ENCODE data around the gene PEPD.
A peak's percentile ranks its signal among the peaks of the same experiment; 100 is the strongest.

The PEPD gene

DNA sequence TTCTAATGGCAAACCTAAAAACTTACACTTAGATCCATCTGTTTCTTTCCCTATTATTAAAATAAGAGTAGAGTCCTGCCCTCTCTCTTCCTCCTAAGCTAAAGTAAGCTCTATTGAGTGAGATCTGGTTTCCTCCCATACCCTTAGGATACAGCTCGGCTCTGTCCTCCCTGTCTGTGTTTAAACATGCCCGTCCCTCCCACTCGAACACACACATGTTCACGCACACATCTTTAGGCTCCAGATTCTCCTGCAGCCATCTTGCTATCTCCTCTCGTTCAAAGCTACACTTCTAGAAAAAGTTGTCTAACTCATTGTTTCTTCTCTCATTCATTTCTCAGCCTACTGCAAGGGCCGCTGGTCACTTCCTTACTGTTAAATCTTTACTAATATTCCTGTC lies 163.2 kb downstream of the PEPD start:
- no peak for DNase-seq (ENCODE audit: low read depth)

DNA sequence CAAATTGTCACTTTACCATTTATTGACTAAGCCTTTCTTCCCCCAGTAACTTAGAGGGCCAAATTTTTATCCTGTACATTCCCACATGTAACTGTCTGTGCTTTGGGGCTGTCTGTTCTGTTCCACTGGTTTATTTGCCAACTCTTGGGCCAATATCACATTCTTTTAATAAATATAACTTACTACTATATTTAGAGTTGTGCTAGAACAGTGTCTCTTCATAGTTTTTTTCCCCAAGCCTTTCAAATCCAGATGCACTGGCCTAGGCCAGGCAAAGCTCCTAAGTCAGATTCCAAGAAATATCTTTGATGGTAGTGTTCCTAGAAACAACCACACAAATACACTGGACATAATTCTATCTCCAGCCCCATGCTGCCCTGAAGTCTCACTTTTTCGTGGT lies 164.0 kb downstream of the PEPD start:
- DNase-seq (ENCODE audit: low read depth) = no peak

DNA sequence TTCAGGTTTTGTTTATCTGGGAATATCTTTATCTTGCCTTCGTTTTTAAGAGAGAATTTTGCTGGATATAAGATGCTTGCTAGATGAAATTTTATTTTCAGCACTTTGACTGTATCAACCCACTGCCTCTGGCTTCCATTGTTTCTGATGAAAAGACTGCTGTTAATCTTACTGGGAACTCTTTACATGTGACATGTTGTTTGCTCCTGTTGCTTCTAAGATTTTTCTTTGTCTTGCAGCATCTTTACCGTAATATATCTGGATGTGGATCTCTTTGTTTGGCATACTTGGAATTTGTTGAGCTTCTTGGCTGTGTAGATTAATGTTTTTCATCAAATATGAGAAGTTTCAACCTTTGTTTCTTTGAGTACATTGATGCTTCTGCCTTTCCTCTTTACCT lies 166.1 kb downstream of the PEPD start:
- DNase-seq (ENCODE audit: low read depth) = no peak

DNA sequence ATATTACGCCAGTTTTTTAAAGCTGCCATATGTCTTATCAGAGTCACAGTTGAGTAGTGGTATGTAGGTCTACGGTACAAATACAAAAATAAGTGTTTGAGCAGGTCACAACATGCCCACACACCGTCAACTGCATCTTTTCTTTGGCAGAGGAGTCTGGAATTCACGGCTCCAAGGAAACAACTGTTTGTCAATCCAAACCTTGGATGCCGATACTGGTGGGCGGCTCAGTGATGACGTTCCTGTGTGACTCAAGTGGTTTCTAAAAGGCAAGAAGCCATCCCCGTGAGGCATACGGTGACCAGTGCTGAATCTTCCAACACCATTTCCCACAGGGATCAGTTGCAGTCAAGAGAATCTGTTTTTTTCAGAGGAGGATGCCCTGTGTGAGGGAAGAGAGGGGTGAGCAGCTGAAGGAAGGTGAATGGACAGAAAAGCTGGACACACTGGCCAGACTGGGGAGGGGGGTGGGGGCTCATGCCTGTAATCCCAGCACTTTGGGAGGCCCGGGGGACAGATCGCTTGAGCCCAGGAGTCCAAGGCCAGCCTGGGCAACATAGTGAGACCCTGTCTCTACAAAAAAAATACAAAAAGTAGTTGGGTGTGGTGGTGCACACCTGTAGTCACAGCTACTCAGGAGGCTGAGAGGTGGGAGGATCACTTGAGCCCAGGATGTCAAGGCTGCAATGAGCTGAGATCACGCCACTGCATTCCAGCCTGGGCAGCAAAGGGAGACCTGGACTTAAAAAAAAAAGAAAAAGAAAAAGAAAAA lies 170.9 kb downstream of the PEPD start:
- peak; percentile 64 for DNase-seq (ENCODE audit: low read depth)

DNA sequence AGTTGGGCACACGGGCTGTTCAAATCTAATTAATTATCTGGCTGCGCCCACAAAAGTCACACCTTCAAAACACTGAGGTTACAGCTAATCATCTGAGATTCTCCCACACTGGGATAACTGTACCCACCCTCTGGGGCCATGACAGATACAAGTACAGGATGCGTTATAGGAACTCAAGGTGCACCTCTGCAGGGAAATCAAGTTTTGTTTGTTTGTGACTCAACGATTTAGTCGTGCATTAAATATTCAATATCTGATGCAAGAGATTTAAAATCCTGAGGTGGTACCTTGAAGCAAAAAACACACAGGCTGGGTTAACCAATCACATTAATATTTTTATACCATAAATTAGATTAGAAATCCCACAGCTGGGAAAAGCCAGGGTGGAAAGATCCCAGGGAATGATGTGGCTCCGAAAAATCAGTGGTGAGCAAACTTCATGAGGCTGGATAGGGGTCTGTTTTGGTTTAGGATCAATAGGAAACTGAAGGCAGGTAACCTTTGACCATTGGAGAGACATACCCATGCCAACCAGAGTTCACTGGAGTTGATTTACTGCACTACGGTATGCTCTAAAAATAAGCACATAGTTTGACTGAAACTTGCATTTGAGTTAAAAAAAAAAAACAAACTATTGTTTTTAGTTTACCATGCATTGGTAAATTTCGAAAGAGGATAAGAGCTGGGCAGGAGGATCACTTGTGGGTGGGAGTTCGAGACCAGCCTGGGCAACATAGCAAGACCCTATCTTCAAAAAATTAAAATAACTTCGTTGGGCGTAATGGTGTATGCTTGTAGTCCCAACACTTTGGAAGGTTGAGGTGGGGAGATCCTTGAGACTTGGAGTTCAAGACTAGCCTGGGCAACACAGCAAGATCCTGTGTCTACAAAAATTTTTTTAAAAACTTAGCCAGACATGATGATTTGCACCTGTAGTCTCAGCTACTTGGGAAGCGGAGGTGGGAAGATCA lies 172.0 kb downstream of the PEPD start:
- DNase-seq (ENCODE audit: low read depth) = no peak

DNA sequence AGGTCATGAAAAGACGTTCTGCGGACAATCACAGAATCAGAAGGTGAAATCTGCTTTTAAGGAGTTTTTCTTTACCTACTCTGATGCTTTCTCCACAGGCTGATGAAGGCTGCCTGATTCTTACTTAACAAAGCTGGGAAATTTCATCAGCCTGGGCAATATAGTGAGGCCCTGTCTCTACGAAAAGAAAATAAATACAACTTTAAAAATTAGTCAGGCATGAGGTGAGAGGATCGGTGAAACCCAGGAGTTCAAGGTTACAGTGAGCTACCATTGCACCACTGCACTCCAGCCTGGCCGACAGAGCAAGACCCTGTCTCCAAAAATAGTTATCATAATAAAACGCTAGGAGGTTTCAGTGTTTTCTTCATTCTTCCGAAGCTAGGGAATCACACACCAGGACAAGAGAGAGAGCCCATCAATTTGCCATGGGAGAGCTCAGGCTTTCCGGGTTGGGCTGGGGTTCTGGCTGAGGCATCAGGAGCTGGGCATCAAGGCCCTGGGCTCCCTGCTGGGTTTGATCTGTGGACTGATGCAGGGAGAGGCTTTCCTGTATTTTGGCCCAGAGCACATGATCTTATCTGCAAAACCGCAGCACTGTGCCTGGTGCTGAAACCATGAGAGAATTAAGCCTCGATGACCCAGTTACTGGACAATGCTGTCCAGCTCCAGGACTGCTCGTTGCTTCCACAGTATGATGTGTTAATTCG lies 173.1 kb downstream of the PEPD start:
- no peak for DNase-seq (ENCODE audit: low read depth)

DNA sequence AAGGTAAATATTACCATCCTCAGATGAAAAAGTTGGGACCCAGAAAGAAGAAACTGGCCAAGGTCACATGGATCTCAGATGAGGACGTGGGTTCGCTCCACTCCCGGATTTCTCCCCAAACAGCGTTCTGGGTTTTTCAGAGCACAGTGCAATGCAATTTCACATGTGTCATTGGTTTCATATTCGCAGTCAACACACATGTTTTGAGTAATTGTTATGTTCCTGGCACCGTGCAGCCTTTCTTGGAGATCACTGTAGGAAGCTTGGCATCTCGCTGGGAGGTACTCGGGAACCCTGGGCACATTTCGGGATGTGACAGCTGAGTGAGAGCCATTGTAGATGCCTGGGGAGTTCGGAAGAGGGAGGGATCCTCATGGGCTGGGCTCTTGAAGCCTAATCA lies 174.3 kb downstream of the PEPD start:
- no peak for DNase-seq (ENCODE audit: low read depth)

DNA sequence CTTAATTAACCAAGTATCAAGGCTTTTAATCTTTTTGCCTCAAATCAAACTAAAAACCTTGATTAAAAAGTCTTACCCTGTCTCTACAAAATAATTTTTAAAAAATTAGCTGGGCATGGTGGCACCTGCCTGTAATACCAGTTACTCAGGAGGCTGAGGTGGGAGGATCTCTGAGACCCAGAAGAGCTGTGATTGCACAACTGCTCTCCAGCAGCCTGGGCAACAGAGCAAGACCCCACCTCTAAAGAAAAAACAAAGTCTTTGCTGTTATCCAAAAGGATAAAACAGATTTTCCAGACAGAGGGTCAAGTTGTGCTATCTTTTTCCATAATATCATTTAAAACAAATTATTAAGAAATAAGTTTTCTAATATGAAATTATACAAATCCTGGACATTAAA lies 174.9 kb downstream of the PEPD start:
- no peak for DNase-seq (ENCODE audit: low read depth)

DNA sequence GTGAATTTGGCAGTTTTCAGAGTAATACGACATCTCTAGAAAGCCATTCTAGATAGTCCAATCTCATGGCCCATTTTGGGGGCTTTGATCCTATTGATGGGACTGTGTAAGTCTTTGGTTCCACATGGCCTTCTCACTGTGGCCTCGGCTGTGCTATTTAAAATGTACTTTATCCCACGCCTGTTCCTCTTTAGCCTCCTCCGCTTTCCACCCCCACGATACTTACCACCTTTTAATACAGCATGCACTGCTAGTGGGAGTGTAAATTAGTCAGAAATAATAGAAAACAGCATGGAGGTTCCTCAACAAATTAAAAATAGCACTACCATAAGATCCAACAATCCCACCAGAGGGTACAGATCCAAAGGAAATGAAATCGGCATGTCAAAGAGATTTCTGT lies 176.4 kb downstream of the PEPD start:
- DNase-seq (ENCODE audit: low read depth) = no peak

DNA sequence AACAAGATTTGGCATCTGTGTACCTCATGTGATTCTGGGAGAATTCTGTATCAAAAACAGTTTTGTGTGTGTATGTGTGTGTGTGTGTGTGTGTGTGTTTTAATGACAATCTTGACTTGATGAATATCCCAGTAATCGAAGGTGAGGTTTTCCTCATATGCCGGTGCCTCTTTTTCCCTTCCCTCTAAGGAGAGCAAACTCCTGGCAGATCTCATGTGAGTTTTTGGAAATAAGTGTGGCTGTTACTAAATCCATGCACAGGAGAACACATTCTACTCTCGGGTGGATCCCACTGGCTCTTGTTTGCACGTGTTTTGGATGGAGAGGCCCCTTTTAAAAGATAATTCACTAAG lies 177.0 kb downstream of the PEPD start:
- DNase-seq (ENCODE audit: low read depth) = no peak

DNA sequence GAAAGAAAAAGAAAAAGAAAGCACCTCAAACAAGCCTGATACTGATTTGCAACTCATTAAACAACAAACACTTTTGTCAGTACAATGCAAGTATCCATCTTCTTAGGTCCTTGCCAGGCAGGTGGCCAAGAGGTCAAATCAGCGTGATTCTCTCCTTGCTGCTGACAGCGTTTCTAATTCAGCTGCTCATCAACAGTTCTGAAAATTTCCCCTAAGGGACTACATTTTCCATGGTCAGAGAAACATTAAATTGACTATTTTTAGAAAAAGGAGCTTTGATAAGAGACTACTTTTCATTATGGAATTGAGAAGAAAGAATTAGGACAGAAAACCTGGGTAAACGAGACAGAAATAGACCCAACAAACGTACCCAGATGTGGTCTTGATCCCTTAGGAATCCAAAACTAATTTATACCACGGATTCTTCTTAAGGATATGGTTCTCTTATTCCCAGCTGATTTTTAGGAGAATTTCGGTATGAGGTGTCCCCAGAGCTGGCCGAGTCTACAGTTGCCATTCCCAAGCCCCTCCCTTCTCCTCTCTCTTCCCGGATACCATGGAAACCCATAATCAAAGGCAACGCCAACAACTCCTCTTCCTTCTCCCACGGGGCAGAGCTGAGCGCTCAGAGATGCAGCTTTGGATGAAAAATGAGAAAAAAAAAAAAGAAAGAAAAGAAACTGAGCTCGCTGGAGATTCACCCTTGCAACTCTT lies 177.6 kb downstream of the PEPD start:
- DNase-seq (ENCODE audit: low read depth) = no peak

DNA sequence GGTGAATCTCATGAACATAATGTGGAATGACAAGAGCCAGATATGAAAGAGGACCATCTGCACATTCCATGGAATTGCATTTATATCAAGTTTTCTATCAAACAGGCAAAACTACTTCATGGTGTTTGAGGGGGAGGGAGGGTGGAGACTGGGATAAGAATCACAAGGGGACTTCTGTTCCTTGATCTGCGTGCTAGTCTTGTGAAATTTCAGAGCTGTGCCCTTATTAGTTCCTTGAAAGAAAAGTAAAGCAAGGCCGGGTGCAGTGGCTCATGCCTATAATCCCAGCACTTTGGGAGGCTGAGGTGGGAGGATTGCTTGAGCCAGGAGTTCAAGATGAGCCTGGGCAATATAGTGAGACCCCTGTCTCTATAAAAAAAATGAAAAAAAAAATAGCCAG lies 178.3 kb downstream of the PEPD start:
- DNase-seq (ENCODE audit: low read depth) = no peak

DNA sequence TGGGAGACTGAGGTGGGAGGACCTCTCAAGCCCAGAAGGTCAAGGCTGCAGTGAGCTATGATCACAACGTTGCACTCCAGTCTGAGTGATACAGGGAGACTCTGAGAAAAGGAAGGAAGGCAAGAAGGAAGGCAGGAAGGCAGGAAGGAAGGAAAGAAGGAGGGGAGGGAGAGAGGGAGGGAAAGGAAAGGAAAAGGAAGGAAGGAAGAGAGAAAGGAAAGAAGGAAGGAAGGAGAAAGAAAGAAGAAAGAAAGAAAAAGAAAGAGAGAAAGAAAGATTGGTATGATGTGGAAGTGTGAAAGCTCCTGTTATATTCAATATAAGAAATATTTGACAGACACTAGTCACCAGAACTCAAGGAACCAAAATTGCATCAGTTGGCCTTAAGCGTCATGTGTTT lies 180.6 kb downstream of the PEPD start:
- no peak for DNase-seq (ENCODE audit: low read depth)

DNA sequence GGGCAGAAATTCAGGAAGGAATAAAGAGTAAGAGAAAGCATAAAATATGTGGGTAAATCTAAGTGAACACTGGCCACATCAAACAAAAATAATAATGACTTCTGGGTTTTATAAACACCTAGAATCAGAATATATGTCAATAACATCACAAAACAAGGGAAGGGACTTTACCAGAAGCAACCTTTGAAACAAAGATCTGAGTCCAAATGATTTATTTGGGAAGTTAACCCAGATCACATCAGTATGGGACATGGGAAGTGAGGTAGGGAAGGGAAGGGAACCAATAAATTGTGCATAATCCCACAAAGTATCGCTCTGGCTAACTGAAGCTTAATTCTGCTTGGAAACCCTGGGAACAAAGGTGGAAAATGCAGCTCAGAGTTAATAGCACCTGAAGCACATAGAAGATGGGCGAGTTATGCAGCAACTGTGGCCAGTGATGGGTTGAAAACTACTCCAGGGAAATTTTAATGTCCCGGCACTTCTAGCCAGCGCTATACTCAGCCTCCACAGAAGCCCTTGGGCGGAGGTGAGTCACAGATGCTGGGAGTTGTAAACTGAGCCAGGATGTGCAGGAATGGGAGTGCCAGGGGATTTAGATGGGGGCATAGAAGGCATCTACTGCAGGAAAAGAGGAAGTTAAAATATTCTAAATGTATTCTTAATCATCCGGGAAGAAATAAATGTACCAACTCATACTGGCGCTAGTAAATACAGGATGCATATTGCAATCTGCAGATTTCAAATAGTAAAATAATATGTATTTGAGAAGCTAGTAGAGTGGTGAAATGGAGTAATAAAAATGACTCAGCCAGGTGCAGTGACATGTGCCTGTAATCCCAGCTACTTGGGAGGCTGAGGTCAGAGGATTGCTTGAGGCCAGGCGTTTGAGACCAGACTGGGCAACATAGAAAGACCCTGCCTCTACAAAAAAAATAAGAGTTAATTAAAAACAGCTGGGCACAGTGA lies 182.3 kb downstream of the PEPD start:
- DNase-seq (ENCODE audit: low read depth) = no peak
